HG02798 (cell line): ENCODE measurements around the gene TBX4.
"Not testable (repeated sequence)": the region's sequence is repeated elsewhere in the genome, so short reads cannot be mapped to it uniquely, and the experiment has no call there.

Source experiments
- ATAC-seq: cut with Tn5 transposase; IDR thresholded peaks from one replicate; pipeline ENCODE4 v1.9.1; 2021; ENCODE audit warnings: mild to moderate bottlenecking; ENCODE audit not compliant: unreplicated experiment, poor library complexity

TBX4 gene

DNA sequence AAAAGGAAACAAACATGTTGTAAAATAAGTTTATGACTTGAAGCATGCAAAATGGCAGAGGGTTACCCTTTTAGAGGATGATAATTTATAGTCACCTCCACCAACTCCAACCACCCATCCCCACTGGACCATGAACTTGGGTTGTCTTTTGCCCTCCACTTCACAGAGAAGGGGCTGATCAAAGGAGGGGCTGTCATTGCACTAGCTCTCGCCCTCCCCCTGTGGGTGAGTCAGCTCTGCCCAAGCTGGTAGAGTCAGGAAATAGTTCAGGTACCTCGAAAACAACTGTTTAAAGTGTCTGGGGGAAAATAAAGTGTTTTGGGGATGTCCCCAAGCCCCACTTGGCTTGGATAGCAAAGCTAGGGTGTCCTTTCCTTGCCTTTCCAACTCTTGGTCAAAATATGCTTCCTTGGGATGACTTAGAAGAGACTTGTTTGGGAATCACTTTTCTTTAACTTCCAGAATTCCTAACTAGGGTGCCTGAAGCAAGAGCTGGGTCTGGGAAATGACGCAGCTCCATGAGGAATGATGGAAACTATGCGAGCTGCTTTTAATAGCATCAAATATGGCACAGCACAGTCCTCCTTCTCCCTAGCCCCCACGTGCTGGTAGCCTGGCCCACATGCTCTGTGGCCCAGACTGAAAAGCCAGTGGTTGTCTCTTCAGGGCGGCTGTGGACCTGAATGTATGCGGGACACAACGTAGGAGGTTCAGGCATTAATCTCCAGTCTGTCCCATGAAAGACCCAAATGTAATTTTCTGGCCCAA is 40.7 kb downstream of the TBX4 start:
- ATAC-seq = no peak

DNA sequence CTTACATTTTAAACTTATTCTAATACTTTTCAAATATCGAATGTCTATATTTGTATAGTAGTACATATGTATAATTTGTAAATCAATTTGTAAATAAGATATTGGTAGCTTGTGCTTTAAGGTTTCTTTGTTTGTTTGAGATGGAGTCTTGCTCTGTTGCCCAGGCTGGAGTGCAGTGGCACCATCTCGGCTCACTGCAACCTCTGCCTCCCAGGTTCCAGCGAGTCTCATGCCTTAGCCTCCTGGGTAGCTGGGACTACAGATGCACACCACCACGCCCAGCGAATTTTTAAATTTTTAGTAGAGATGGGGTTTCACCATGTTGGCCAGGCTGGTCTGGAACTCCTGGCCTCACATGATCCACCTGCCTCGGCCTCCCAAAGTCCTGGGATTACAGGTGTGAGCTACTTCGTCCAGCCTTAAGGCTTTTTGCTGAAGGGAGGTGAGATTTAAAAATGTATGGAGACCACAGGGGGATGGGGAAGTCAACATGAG is 41.7 kb downstream of the TBX4 start:
- ATAC-seq = not testable (repeated sequence)

GRCh38 chr17:61494325-61495160 is 42.3 kb downstream of the TBX4 start:
- ATAC-seq = peak; percentile 16

GRCh38 chr17:61495161-61495857 is 43.1 kb downstream of the TBX4 start:
- ATAC-seq = peak; percentile 61

DNA sequence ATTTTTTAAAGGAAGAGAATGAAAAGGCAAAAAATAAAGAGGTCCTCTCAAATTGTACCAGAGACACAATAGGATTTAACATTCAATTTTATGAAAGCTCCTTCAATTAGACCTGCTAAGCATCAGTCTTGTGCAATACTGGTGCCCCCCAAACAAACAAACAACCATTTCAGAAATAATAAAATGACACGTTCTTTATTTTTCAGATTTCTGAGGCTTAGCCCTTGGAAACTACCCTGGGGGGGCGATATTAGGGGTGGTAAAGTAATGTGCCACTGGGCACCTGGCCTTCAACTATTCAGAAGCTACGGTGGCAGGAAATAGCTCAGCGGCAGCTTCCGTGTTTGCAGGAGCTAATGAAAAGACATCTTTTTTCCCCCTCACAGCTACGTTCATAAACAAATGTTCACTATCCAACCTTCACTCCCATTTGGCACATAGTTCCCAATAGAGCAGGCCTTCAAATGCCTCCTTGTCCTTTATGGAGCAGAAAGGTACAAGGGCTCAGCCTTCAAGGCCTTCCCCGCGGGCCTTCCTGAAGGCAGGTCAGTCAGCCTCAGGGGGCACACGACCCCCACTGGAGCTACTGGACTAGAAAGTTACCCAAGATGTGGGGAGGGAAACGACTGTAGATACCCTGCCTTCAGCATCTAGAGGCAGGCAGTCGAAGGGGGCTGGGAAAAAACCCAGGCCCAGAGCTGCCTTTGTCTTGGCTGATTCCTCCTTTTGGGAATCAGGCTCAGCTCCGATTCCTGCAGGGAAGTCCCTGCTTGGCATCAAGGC is 44.1 kb downstream of the TBX4 start:
- ATAC-seq = no peak

DNA sequence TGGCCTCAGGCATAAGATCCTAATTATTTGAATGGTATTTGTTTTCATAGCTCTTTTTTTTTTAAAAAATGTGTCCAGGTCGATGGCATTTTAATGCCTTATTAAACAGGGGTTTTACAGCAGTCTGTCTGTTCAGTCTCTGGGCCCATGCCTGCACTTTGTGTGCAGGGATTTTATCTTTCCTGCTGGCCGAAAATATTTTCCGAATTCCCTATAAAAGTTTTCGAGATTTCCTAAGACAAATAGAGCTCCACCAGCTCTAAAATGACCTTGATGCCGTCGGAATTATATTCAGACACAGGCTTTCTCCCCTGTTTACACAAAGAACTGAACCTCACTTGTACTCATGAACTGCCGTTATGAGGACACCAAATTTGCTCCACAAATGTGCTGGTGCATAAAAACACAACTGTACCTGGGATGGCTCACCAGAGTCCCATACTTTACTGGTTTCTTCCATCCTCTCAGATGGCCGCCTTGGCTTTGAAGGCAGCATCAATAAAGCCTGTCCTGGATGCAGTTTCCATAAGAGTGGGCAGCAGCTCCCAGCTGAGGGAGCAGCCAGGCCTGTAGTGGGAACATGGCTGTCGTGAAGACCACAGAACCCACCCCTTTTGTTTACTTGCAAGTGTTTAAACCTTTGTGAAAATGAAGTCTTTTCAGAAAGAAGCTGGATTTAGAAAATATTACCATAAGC is 44.9 kb downstream of the TBX4 start:
- ATAC-seq = no peak

DNA sequence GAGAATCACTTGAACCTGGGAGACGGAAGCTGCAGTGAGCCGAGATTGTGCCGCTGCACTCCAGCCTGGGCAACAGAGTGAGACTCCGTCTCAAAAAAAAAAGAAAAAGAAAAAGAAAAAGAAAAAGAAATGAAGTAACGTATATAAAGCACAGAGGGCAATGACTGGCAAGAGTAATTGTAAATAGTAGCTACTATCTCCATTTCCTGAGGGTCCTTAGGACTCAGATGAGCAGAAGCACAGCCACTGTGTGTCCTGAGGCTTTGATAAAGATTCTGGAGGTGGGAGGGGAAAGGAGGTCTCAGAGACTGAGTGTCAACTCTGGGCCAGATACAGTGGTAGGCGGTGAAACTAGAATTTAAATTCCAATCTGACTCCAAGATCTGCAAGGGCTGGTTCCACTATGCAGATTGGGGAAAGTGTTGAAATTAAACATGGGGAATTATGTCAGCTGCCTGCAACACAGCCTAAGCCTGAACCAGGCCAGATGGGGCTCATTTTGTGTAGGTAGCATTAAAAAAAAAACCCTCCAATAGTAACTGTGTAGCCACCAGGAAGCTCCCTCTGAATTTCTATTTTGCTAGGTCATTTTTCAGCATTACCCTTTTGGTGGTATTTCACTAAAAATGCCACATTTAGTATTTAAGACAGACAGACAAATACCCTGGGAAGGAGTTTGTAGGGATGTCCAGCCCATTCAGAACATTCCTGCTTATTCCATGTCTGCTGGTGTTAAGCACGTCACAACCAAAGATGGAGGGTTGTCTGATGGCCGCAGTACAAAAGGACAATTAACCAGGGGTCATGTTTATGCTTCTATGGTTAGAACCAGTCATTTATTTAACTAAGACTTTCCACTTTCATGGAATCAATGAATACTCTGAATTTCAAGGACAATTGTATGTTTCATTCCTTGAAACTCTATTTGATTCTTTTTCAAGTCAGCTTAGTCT is 46.1 kb downstream of the TBX4 start:
- no peak for ATAC-seq

DNA sequence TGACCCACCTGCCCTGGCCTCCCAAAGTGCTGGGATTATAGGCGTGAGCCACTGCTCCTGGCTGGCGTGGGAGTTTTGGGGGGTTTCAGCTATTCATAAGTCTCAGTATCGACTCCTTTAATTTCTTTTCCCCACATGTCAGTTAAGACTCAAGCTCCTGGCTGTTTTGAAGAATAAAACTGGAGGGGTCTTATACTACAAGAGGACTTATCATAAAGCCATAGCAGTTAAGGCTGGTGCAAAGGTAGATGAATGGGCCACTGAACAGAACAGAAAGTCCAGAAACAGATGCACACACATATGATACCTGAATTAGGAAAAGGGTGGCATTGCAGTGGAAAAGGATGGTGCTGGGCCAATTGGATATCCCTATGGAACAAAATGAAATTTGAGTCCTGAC is 47.4 kb downstream of the TBX4 start:
- no peak for ATAC-seq

DNA sequence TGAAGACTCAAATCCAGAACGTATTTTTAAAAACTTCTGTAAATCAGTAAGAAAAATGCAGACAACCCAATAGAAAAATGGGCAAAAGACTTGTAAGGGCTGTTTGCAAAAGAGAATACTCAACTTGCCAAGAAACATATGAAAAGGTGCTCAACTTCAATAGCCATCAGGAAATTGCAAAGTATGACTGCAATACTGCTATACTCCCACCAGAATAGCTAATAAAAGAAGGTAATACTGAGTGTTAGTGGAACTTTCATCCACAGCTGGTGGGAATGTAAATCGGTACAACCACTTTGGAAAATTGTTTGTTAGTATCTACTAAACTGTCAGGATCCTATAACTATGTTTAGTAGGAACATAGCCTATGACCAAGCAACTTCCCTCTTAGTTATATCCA is 48.1 kb downstream of the TBX4 start:
- no peak for ATAC-seq

DNA sequence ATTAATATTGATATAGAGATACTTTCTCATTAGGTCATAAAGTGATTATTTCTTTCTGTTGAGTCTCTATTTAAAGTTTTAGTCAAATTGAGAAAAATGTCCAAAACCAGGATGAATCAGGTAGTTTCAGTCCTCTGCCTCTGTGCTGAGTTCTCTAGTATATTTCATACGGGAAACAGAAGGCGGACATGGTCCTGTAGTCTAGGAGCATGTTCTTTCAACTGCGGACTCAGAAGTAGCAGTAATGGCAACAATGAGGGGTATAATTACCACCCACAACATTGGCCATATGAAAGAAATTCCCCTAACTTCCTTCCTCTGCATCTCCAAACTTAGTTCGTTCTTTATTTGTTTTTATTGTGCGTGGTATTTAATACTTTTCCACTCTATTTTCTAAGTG is 50.1 kb downstream of the TBX4 start:
- ATAC-seq = no peak

GRCh38 chr17:61503961-61504360 is 51.7 kb downstream of the TBX4 start:
- no peak for ATAC-seq

- ATAC-seq = no peak
Observed at GRCh38 chr17:61504697-61505096, 52.5 kb downstream of the TBX4 start.

DNA sequence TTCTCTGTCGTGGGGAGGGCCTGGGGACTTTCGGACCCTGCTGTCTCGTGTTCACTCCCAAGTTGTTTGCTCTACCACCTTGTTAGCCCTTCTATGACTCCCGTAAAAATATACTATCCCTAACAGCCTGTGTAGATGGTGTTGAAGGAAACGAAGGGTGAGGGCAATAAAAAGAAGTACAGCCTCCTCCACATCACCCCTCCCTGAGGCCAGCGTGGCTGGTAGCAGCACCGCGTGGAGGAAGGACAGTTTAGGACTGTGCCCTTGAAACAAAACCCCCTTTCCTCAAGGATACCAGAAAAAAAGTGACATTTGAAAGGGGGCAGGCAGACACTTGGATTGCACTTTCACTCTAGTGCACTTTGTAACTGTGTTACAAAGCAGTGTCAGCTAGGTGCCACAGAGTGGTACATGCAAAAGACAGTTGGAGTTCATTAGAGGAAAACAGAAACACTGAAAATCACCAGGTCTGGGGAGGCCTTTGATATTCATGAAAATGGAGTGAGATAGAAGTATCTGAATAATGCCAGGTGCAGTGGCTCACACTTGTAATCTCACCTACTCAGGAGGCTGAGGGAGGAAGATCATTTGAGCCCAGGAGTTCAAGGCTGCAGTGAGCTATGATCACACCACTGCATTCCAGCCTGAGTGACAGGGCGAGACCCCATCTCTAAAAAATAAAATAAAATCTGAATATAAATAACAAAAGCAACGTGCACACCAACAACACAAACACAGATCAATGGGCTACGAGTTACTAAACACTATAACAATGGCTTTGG is 53.8 kb downstream of the TBX4 start:
- ATAC-seq = no peak

DNA sequence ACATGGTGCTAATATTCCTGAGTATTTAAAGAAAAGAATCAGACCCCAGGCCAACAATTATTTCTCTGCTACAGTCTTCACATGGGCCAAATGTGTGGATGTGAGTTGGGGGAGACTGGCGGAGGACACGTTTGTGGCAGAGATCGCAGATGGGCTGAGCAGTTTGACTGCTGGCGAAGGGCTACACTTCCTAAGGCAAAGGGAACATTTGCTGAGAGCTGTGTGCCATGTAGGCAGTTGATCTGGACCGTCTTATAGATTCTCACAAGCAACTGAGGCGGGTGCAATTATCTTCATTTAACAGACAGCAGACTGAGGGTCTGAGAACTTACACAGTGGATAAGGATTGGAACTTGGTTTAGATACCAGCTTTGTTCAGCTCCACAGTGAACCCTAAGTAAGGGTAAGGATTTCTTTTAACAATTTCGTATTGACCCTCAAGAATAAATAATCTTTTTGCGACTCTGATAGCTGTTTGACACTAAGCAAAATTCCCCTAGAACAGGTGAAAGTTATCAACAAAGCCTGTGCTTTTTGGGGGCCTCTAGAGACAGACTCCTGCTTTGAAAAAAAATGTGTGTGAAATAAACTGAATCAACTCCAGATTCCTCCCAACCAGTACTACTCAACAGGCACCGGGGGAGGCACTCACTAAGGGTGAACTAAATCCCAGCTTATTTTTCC is 55.3 kb downstream of the TBX4 start:
- no peak for ATAC-seq

- no peak for ATAC-seq
Observed at GRCh38 chr17:61508912-61509311, 56.7 kb downstream of the TBX4 start.

GRCh38 chr17:61509454-61509853 is 57.2 kb downstream of the TBX4 start:
- not testable (repeated sequence) for ATAC-seq

DNA sequence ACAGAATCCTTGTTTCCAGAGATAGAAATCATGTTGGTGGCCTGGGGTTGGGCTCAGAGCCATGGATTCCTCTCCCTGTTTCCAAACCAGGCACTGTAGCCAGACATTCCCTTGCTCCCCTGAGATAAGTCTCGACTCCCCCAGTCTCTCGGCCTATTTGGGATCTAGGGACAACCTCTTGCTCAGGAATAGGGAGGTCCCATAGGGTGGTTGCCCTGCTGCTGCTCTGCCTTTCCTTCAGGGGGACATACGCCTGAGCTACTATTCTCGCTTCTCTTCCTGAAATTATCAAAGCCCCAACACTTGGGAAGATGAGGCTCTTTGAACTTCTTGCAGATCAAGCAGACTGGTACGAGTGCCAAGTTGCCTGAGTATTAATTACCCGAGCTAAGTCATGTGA is 58.0 kb downstream of the TBX4 start:
- no peak for ATAC-seq
